Adipocyte (in vitro differentiated cells): ENCODE measurements around the gene HIGD2A.

Experiments
- DNase-seq: peaks from one replicate; pipeline ENCODE4 v3.0.0-alpha.2; 2015; ENCODE audit warnings: low read depth
- H3K27me3 ChIP-seq: replicated peaks from 2 replicates; pipeline ENCODE4 v1.7.0; 2013; ENCODE audit warnings: mild to moderate bottlenecking, low read length, moderate library complexity; ENCODE audit not compliant: control insufficient read depth, insufficient read depth
- H3K36me3 ChIP-seq: 2 replicates; pipeline ENCODE4 v1.7.0; 2013; ENCODE audit warnings: low read length, mild to moderate bottlenecking, moderate library complexity; ENCODE audit not compliant: control insufficient read depth, insufficient read depth, severe bottlenecking
- H3K4me1 ChIP-seq: 2 replicates; pipeline ENCODE4 v1.7.0; 2013; ENCODE audit warnings: mild to moderate bottlenecking, low read length, moderate library complexity; ENCODE audit not compliant: control insufficient read depth, insufficient read depth
- H3K4me3 ChIP-seq: 2 replicates; pipeline ENCODE4 v1.7.0; 2013; ENCODE audit warnings: mild to moderate bottlenecking, low read length, moderate library complexity
- H3K9ac ChIP-seq: 2 replicates; pipeline ENCODE4 v1.7.0; 2013; ENCODE audit warnings: mild to moderate bottlenecking, low read length, moderate library complexity
- H3K9me3 ChIP-seq: 2 replicates; pipeline ENCODE4 v1.7.0; 2013; ENCODE audit warnings: mild to moderate bottlenecking, low read length, moderate library complexity; ENCODE audit not compliant: control insufficient read depth

HIGD2A gene

GRCh38 chr5:176359658-176360057 is 28.9 kb upstream of the HIGD2A start:
- no peaks in the 10 kb centered on the region for H3K27me3 ChIP-seq
- H3K4me3 ChIP-seq = peak overlapping the region; percentile 37
- no peaks in the 10 kb centered on the region for H3K9me3 ChIP-seq
- no peak overlapping the region for H3K9ac ChIP-seq
- DNase-seq = no peak
- peaks cover 9% of the 10 kb centered on the region for H3K4me1 ChIP-seq
- peaks cover 20% of the 10 kb centered on the region for H3K36me3 ChIP-seq

- H3K4me1 ChIP-seq = peaks cover 13% of the 10 kb centered on the region
- peak overlapping the region; percentile 96 for H3K9ac ChIP-seq
- H3K27me3 ChIP-seq = no peaks in the 10 kb centered on the region
- peak; percentile 55 for DNase-seq
- H3K4me3 ChIP-seq = peak overlapping the region; percentile 94
- peaks cover 15% of the 10 kb centered on the region for H3K36me3 ChIP-seq
- H3K9me3 ChIP-seq = no peaks in the 10 kb centered on the region
These were observed 27.6 kb upstream of the HIGD2A start for GRCh38 chr5:176360894-176361436.

GRCh38 chr5:176361437-176362232 is 26.9 kb upstream of the HIGD2A start, which contains the start of gene KIAA1191:
KIAA1191 (minus strand) TSS chr5:176361764; CDS start chr5:176359508, 2,256 bp downstream.
- peak; percentile 97 for DNase-seq

GRCh38 chr5:176362233-176362490 is 26.4 kb upstream of the HIGD2A start:
- Histone ChIP-seq H3K4me3 (peak overlapping the region; percentile 94), H3K27me3 (no peaks in the 10 kb centered on the region), H3K4me1 (peaks cover 18% of the 10 kb centered on the region), H3K9ac (peak overlapping the region; percentile 96), H3K9me3 (no peaks in the 10 kb centered on the region), H3K36me3 (peaks cover 5% of the 10 kb centered on the region)
- DNase-seq = no peak

More at GRCh38 chr5:176361437-176362232, 26.9 kb upstream of the HIGD2A start, which contains the start of gene KIAA1191:
- Histone ChIP-seq H3K4me3 (peak within 1 kb of the TSS; percentile 94), H3K9ac (peak within 1 kb of the TSS; percentile 96), H3K36me3 (peaks cover 8% of the 10 kb centered on the region), H3K4me1 (peaks cover 18% of the 10 kb centered on the region), H3K27me3 (no peaks in the 10 kb centered on the region), H3K9me3 (no peaks in the 10 kb centered on the region)

- H3K9me3 ChIP-seq = no peaks in the 10 kb centered on the region
- H3K4me1 ChIP-seq = peaks cover 14% of the 10 kb centered on the region
- peak overlapping the region; percentile 89 for H3K4me3 ChIP-seq
- peak overlapping the region; percentile 89 for H3K9ac ChIP-seq
- peaks cover 4% of the 10 kb centered on the region for H3K36me3 ChIP-seq
- DNase-seq = no peak
- H3K27me3 ChIP-seq = no peaks in the 10 kb centered on the region
These were observed 23.7 kb upstream of the HIGD2A start for GRCh38 chr5:176364765-176365350.

GRCh38 chr5:176365351-176366231 is 23.0 kb upstream of the HIGD2A start, which contains the start of gene ARL10:
ARL10 (plus strand) TSS chr5:176365487; CDS start chr5:176365564, 77 bp downstream.
- no peaks in the 10 kb centered on the region for H3K27me3 ChIP-seq
- peak; percentile 84 for DNase-seq
- peaks cover 4% of the 10 kb centered on the region for H3K36me3 ChIP-seq
- H3K9ac ChIP-seq = peak within 1 kb of the TSS; percentile 89
- no peaks in the 10 kb centered on the region for H3K9me3 ChIP-seq
- H3K4me1 ChIP-seq = peaks cover 13% of the 10 kb centered on the region
- peak within 1 kb of the TSS; percentile 89 for H3K4me3 ChIP-seq

GRCh38 chr5:176366232-176366894 is 22.2 kb upstream of the HIGD2A start:
- Histone ChIP-seq H3K9me3 (no peaks in the 10 kb centered on the region), H3K4me3 (peak overlapping the region; percentile 89), H3K4me1 (peaks cover 13% of the 10 kb centered on the region), H3K36me3 (peaks cover 4% of the 10 kb centered on the region), H3K27me3 (no peaks in the 10 kb centered on the region), H3K9ac (peak overlapping the region; percentile 89)
- DNase-seq = no peak

- H3K27me3 ChIP-seq = no peaks in the 10 kb centered on the region
- no peak overlapping the region for H3K9ac ChIP-seq
- H3K9me3 ChIP-seq = no peaks in the 10 kb centered on the region
- H3K4me3 ChIP-seq = no peak overlapping the region
- peaks cover 20% of the 10 kb centered on the region for H3K4me1 ChIP-seq
- no peak for DNase-seq
- peaks cover 4% of the 10 kb centered on the region for H3K36me3 ChIP-seq
These were observed 19.8 kb upstream of the HIGD2A start for GRCh38 chr5:176368726-176369125.

- Histone ChIP-seq H3K4me1 (peaks cover 18% of the 10 kb centered on the region), H3K27me3 (no peaks in the 10 kb centered on the region), H3K36me3 (peaks cover 4% of the 10 kb centered on the region), H3K9ac (no peak overlapping the region), H3K4me3 (no peak overlapping the region), H3K9me3 (no peaks in the 10 kb centered on the region)
- DNase-seq = no peak
These were observed 18.4 kb upstream of the HIGD2A start for GRCh38 chr5:176369934-176370711.
